HEK293 (cell line): Measurements from ENCODE around the gene DDX50.

Experiments used
- BCL11A ChIP-seq: fragments of 450-650 bp; formaldehyde crosslinking; IDR thresholded peaks from 2 replicates; pipeline ENCODE4 v1.5.1; 2016; ENCODE audit warnings: low read depth, missing biosample characterization, missing genetic modification characterization
- GLIS2 ChIP-seq: fragments of 450-650 bp; formaldehyde crosslinking; IDR thresholded peaks from 2 replicates; pipeline ENCODE4 v1.5.1; 2016; ENCODE audit warnings: missing biosample characterization, missing genetic modification characterization
- KLF9 ChIP-seq: fragments of 450-650 bp; formaldehyde crosslinking; IDR thresholded peaks from 2 replicates; pipeline ENCODE4 v1.5.1; 2016; ENCODE audit warnings: missing biosample characterization, missing genetic modification characterization, low read depth
- SCRT2 ChIP-seq: fragments of 450-650 bp; formaldehyde crosslinking; IDR thresholded peaks from 2 replicates; pipeline ENCODE4 v1.5.1; 2016; ENCODE audit warnings: missing biosample characterization, missing genetic modification characterization
- SETDB1 ChIP-seq: IDR thresholded peaks from one replicate; pipeline ENCODE4 v1.6.1; 2017; ENCODE audit warnings: mild to moderate bottlenecking, low read length, moderate library complexity, mixed read lengths; ENCODE audit not compliant: insufficient read length
- YY2 ChIP-seq: fragments of 450-650 bp; formaldehyde crosslinking; IDR thresholded peaks from 2 replicates; pipeline ENCODE4 v1.5.1; 2016; ENCODE audit warnings: missing biosample characterization, missing genetic modification characterization
- ZFP3 ChIP-seq: fragments of 450-650 bp; formaldehyde crosslinking; IDR thresholded peaks from 2 replicates; pipeline ENCODE4 v1.5.1; 2016; ENCODE audit warnings: low read depth, missing biosample characterization, missing genetic modification characterization
- ZIC2 ChIP-seq: fragments of 450-650 bp; formaldehyde crosslinking; IDR thresholded peaks from 2 replicates; pipeline ENCODE4 v1.5.1; 2016; ENCODE audit warnings: missing biosample characterization, missing genetic modification characterization
- ZNF10 ChIP-seq: fragments of 450-650 bp; formaldehyde crosslinking; IDR thresholded peaks from 2 replicates; pipeline ENCODE4 v1.5.1; 2017; ENCODE audit warnings: missing biosample characterization, missing genetic modification characterization
- ZNF121 ChIP-seq: fragments of 450-650 bp; formaldehyde crosslinking; IDR thresholded peaks from 2 replicates; pipeline ENCODE4 v1.5.1; 2016; ENCODE audit warnings: missing biosample characterization, missing genetic modification characterization
- ZNF19 ChIP-seq: fragments of 450-650 bp; formaldehyde crosslinking; IDR thresholded peaks from 2 replicates; pipeline ENCODE4; 2016; ENCODE audit warnings: missing biosample characterization, missing genetic modification characterization, low read depth
- ZNF266 ChIP-seq: fragments of 450-650 bp; formaldehyde crosslinking; IDR thresholded peaks from 2 replicates; pipeline ENCODE4 v1.5.1; 2016; ENCODE audit warnings: missing biosample characterization, missing genetic modification characterization, low read depth
- ZNF302 ChIP-seq: fragments of 450-650 bp; formaldehyde crosslinking; IDR thresholded peaks from 2 replicates; pipeline ENCODE4 v1.5.1; 2016; ENCODE audit warnings: missing biosample characterization, missing genetic modification characterization, low read depth
- ZNF341 ChIP-seq: fragments of 450-650 bp; formaldehyde crosslinking; IDR thresholded peaks from 2 replicates; pipeline ENCODE4; 2016; ENCODE audit warnings: low read depth, missing biosample characterization, missing genetic modification characterization
- ZNF426 ChIP-seq: fragments of 450-650 bp; formaldehyde crosslinking; IDR thresholded peaks from 2 replicates; pipeline ENCODE4 v1.5.1; 2017; ENCODE audit warnings: missing biosample characterization, missing genetic modification characterization, mild to moderate bottlenecking, inconsistent platforms, moderate library complexity
- ZNF48 ChIP-seq: fragments of 450-650 bp; formaldehyde crosslinking; IDR thresholded peaks from 2 replicates; pipeline ENCODE4 v1.5.1; 2016; ENCODE audit warnings: missing biosample characterization, missing genetic modification characterization
- ZNF510 ChIP-seq: fragments of 450-650 bp; formaldehyde crosslinking; IDR thresholded peaks from 2 replicates; pipeline ENCODE4 v1.5.1; 2018; ENCODE audit warnings: mild to moderate bottlenecking, missing genetic modification characterization, missing biosample characterization; ENCODE audit not compliant: insufficient replicate concordance
- ZNF629 ChIP-seq: fragments of 450-650 bp; formaldehyde crosslinking; IDR thresholded peaks from 2 replicates; pipeline ENCODE4 v1.5.1; 2017; ENCODE audit warnings: missing biosample characterization, missing genetic modification characterization
- ZNF701 ChIP-seq: fragments of 450-650 bp; formaldehyde crosslinking; IDR thresholded peaks from 2 replicates; pipeline ENCODE4 v1.5.1; 2016; ENCODE audit warnings: missing biosample characterization, missing genetic modification characterization
- ZNF76 ChIP-seq: fragments of 450-650 bp; formaldehyde crosslinking; IDR thresholded peaks from 2 replicates; pipeline ENCODE4; 2016; ENCODE audit warnings: low read depth, missing biosample characterization, missing genetic modification characterization, borderline replicate concordance
- ZNF791 ChIP-seq: fragments of 450-650 bp; formaldehyde crosslinking; IDR thresholded peaks from 2 replicates; pipeline ENCODE4 v1.5.1; 2016; ENCODE audit warnings: missing biosample characterization, missing genetic modification characterization
- ZSCAN18 ChIP-seq: fragments of 450-650 bp; formaldehyde crosslinking; IDR thresholded peaks from 2 replicates; pipeline ENCODE4 v1.5.1; 2016; ENCODE audit warnings: missing biosample characterization, missing genetic modification characterization
- ZSCAN30 ChIP-seq: fragments of 450-650 bp; IDR thresholded peaks from 2 replicates; pipeline ENCODE4 v1.5.1; 2018; ENCODE audit warnings: missing biosample characterization, mild to moderate bottlenecking, missing genetic modification characterization, moderate library complexity
- TF ChIP-seq, protein P1 (sequence below): fragments of 450-650 bp; formaldehyde crosslinking; IDR thresholded peaks from 2 replicates; pipeline ENCODE4 v1.5.1; 2016; ENCODE audit warnings: missing biosample characterization, missing genetic modification characterization
- TF ChIP-seq, protein P2 (sequence below): IDR thresholded peaks from 2 replicates; pipeline ENCODE4 v1.6.1; 2011; ENCODE audit warnings: mild to moderate bottlenecking, low read depth, low read length, borderline replicate concordance
- TF ChIP-seq, protein P3 (sequence below): fragments of 450-650 bp; formaldehyde crosslinking; IDR thresholded peaks from 2 replicates; pipeline ENCODE4 v1.5.1; 2017; ENCODE audit warnings: missing biosample characterization, missing genetic modification characterization
- TF ChIP-seq, protein P4 (sequence below): fragments of 450-650 bp; formaldehyde crosslinking; IDR thresholded peaks from 2 replicates; pipeline ENCODE4 v1.5.1; 2016; ENCODE audit warnings: missing biosample characterization, missing genetic modification characterization
- TF ChIP-seq, protein P5 (sequence below): fragments of 450-650 bp; formaldehyde crosslinking; IDR thresholded peaks from 2 replicates; pipeline ENCODE4; 2016; ENCODE audit warnings: missing biosample characterization, missing genetic modification characterization
- TF ChIP-seq, protein P6 (sequence below): fragments of 450-650 bp; formaldehyde crosslinking; IDR thresholded peaks from 2 replicates; pipeline ENCODE4 v1.5.1; 2017; ENCODE audit warnings: missing biosample characterization, missing genetic modification characterization

Gene DDX50

GRCh38 chr10:68900427-68901104 lies 549 bp upstream of the DDX50 start (continued):
- TF ChIP-seq, protein P1, sequence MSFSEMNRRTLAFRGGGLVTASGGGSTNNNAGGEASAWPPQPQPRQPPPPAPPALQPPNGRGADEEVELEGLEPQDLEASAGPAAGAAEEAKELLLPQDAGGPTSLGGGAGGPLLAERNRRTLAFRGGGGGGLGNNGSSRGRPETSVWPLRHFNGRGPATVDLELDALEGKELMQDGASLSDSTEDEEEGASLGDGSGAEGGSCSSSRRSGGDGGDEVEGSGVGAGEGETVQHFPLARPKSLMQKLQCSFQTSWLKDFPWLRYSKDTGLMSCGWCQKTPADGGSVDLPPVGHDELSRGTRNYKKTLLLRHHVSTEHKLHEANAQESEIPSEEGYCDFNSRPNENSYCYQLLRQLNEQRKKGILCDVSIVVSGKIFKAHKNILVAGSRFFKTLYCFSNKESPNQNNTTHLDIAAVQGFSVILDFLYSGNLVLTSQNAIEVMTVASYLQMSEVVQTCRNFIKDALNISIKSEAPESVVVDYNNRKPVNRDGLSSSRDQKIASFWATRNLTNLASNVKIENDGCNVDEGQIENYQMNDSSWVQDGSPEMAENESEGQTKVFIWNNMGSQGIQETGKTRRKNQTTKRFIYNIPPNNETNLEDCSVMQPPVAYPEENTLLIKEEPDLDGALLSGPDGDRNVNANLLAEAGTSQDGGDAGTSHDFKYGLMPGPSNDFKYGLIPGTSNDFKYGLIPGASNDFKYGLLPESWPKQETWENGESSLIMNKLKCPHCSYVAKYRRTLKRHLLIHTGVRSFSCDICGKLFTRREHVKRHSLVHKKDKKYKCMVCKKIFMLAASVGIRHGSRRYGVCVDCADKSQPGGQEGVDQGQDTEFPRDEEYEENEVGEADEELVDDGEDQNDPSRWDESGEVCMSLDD (tag by site-specific recombination) = no peak
- TF ChIP-seq ZNF302 (tag by site-specific recombination) (no peak), KLF9 (peak; percentile 54), ZNF510 (tag by site-specific recombination) (no peak), ZNF791 (no peak), ZNF341 (tag by site-specific recombination) (no peak), YY2 (tag by site-specific recombination) (peak; percentile 86), GLIS2 (tag by site-specific recombination) (peak; percentile 90), ZFP3 (tag by site-specific recombination) (no peak), SCRT2 (tag by site-specific recombination) (0 out of 2 replicates have a peak, but pooled peaks have one; percentile 38), ZNF266 (tag by site-specific recombination) (no peak), SETDB1 (peak; percentile 36), BCL11A (tag by site-specific recombination) (no peak), ZNF19 (tag by site-specific recombination) (no peak), ZNF10 (tag by site-specific recombination) (peak; percentile 21; the same call in 1 of the 2 replicates), ZNF629 (tag by site-specific recombination) (no peak), ZNF48 (tag by site-specific recombination) (no peak), ZSCAN18 (no peak), ZNF76 (peak; percentile 98), ZSCAN30 (tag by site-specific recombination) (peak; percentile 96), ZIC2 (tag by site-specific recombination) (no peak), ZNF121 (tag by site-specific recombination) (no peak; the same call in 1 of the 2 replicates), ZNF701 (tag by site-specific recombination) (no peak), ZNF426 (no peak)
- TF ChIP-seq, protein P2, sequence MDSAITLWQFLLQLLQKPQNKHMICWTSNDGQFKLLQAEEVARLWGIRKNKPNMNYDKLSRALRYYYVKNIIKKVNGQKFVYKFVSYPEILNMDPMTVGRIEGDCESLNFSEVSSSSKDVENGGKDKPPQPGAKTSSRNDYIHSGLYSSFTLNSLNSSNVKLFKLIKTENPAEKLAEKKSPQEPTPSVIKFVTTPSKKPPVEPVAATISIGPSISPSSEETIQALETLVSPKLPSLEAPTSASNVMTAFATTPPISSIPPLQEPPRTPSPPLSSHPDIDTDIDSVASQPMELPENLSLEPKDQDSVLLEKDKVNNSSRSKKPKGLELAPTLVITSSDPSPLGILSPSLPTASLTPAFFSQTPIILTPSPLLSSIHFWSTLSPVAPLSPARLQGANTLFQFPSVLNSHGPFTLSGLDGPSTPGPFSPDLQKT = no peak
- TF ChIP-seq, protein P3, sequence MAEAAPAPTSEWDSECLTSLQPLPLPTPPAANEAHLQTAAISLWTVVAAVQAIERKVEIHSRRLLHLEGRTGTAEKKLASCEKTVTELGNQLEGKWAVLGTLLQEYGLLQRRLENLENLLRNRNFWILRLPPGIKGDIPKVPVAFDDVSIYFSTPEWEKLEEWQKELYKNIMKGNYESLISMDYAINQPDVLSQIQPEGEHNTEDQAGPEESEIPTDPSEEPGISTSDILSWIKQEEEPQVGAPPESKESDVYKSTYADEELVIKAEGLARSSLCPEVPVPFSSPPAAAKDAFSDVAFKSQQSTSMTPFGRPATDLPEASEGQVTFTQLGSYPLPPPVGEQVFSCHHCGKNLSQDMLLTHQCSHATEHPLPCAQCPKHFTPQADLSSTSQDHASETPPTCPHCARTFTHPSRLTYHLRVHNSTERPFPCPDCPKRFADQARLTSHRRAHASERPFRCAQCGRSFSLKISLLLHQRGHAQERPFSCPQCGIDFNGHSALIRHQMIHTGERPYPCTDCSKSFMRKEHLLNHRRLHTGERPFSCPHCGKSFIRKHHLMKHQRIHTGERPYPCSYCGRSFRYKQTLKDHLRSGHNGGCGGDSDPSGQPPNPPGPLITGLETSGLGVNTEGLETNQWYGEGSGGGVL (tag by site-specific recombination) = no peak
- TF ChIP-seq, protein P4, sequence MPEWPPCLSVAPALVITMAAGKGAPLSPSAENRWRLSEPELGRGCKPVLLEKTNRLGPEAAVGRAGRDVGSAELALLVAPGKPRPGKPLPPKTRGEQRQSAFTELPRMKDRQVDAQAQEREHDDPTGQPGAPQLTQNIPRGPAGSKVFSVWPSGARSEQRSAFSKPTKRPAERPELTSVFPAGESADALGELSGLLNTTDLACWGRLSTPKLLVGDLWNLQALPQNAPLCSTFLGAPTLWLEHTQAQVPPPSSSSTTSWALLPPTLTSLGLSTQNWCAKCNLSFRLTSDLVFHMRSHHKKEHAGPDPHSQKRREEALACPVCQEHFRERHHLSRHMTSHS (tag by site-specific recombination) = no peak
- TF ChIP-seq, protein P5, sequence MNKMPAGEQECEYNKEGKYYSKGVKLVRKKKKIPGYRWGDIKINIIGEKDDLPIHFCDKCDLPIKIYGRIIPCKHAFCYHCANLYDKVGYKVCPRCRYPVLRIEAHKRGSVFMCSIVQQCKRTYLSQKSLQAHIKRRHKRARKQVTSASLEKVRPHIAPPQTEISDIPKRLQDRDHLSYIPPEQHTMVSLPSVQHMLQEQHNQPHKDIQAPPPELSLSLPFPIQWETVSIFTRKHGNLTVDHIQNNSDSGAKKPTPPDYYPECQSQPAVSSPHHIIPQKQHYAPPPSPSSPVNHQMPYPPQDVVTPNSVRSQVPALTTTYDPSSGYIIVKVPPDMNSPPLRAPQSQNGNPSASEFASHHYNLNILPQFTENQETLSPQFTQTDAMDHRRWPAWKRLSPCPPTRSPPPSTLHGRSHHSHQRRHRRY = no peak
- TF ChIP-seq, protein P6, sequence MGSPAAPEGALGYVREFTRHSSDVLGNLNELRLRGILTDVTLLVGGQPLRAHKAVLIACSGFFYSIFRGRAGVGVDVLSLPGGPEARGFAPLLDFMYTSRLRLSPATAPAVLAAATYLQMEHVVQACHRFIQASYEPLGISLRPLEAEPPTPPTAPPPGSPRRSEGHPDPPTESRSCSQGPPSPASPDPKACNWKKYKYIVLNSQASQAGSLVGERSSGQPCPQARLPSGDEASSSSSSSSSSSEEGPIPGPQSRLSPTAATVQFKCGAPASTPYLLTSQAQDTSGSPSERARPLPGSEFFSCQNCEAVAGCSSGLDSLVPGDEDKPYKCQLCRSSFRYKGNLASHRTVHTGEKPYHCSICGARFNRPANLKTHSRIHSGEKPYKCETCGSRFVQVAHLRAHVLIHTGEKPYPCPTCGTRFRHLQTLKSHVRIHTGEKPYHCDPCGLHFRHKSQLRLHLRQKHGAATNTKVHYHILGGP = no peak
